ENCODE results near the gene FRMD8.

Gene FRMD8

DNA sequence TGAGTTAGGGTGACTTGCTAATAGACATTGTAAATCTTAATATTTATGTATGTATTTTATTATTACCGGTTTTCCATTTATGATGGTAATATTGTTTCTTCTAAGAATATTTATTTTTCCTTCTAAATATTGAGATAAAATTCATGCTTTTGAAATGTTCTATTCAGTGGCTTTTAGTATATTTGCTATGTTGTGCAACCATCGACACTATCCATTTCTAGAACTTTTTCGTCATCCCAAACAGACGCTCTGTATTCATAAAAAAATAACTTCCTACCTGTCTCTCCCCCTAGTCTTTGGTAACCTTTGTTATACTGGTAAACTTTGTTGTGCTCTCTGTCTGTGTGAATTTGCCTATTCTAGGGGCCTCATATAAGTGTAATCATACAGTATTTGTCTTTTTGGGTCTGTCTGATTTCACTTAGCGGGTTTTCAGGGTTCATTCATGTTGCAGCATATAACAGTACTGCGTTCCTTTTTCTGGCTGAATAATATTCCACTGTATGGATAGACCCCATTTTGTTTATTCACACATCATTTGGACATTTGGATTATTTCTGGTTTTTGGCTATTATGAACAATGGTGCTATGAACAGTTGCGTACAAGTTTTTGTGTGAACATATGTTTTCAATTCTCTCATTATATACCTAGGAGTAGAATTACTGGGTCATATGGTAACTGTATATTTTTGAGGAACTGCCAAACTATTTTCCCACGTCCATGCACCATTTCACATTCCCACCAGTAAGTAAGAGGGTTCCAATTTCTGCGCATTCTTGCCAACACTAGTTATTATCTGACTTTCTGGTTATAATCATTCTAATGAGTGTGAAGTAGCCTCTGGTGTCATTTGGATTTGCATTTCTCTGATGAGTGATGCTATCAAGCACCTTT, 52.1 kb downstream of the FRMD8 start:
- TF ChIP-seq Cebpa-rat (IDR thresholded peaks at IDR 0.05): no peak
- Histone ChIP-seq H3K4me3 (no peak overlapping the region), H3K36me3 (peaks cover 46% of the 10 kb centered on the region), H3K27me3 (no peaks in the 10 kb centered on the region), H3K27ac (no peak overlapping the region), H3K4me2 (peak overlapping the region; percentile 84; the same call in 1 of the 2 replicates), H3K9ac (no peak overlapping the region), H3K4me1 (peaks cover 92% of the 10 kb centered on the region), H3K9me3 (no peaks in the 10 kb centered on the region), H4K20me1 (peaks cover 98% of the 10 kb centered on the region)

DNA sequence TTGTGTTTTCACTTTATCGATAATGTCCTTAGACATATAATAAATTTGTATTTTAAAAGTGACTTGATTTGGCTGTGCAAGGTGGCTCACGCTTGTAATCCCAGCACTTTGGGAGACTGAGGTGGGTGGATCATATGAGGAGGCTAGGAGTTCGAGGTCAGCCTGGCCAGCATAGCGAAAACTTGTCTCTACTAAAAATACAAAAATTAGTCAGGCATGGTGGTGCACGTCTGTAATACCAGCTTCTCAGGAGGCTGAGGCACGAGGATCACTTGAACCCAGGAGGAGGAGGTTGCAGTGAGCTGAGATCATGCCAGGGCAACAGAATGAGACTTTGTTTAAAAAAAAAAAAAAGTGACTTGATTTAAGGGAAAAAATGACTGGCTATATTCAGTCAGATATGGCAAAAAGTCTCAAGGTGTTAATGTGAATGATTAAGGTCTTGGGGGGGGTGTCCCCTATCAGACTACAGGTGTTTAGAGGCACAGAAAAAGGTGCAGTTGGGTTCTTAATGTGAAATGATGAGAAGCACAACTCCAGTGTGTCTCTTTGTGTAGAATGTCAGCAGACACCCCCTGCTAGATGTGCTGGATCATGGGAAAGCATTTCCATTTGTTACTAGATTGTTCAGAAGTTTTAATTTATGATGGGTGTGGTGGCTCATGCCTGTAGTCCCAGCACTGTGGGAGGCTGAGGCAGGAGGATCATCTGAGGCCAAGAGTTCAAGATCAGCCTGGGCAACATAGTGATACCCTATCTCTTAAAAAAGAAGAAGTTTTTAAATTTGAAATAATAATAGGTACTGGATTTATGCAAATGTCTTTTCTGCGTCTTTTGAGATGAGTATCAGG, 53.1 kb downstream of the FRMD8 start:
- Histone ChIP-seq H3K4me2 (peak overlapping the region; percentile 84), H3K4me1 (peaks cover 92% of the 10 kb centered on the region), H3K9me3 (no peaks in the 10 kb centered on the region), H3K27me3 (no peaks in the 10 kb centered on the region), H3K9ac (no peak overlapping the region), H3K4me3 (no peak overlapping the region), H3K27ac (peak overlapping the region; percentile 35; the same call in 1 of the 2 replicates), H3K36me3 (peaks cover 38% of the 10 kb centered on the region), H4K20me1 (peaks cover 98% of the 10 kb centered on the region)
- TF ChIP-seq Cebpa-rat (IDR thresholded peaks at IDR 0.05): no peak

DNA sequence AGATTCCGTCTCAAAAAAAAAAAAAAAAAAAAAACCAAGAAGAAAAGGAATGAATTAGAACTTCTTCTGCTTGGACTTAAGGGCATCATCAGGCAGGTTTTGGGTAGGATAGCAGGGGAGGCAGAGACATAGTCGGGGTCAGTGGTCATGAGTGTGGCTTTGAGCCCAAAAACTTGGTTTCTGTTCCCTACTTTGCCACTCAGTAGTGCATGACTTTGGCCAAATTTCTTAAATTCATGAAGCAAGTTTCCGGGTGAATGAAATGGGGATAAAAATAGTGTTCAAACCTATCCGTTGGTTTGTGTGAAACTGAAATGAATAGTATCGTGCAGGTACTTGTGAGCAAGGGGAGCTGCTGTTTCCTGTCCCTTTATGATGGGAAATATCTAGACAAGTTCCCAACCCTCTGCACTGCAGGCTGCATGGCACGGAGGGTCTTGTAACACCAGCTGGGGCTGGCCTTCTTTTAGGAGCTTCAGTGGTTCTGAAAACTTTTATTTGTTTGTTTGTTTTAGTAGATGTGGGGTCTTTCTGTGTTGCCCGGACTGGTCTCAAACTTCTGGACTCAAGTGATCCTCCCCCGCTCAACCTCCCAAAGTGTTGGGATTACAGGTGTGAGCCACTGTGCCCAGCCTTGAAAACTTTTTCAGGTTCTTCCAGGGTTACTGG, 54.5 kb downstream of the FRMD8 start:
- H4K20me1 ChIP-seq: peaks cover 98% of the 10 kb centered on the region
- no peaks in the 10 kb centered on the region for H3K9me3 ChIP-seq
- no peaks in the 10 kb centered on the region for H3K27me3 ChIP-seq
- no peak for TF ChIP-seq Cebpa-rat (IDR thresholded peaks at IDR 0.05)
- no peak overlapping the region for H3K9ac ChIP-seq
- H3K4me3 ChIP-seq: 0 out of 2 replicates have a peak overlapping the region, but pooled peaks have one; percentile 44
- peaks cover 24% of the 10 kb centered on the region for H3K36me3 ChIP-seq
- H3K4me2 ChIP-seq: peak overlapping the region; percentile 84
- peaks cover 94% of the 10 kb centered on the region for H3K4me1 ChIP-seq
- peak overlapping the region; percentile 72 for H3K27ac ChIP-seq

DNA sequence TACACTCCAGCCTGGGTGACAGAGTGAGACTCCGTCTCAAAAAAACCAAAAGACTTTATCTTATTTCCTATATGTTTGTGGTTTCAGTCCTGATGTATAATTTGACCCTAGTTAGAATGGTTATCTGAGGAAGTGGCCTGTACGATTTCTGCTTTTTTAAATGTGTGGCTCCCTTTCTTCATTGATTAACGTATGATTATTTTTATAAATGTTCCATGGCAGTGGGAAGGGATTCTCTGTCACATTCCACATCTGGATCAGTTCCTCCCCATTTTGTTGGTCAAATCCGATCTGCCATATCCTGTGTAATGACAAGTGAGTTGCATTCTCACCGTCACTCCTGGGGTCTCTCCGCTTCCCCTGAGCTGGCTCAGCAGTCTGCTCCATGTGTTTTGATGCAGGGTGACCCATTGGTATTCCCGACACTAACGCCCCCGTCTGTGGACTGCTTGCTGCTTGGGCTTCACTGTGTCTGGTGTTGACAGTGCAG, 56.5 kb downstream of the FRMD8 start:
- TF ChIP-seq Cebpa-rat (IDR thresholded peaks at IDR 0.05): no peak
- Histone ChIP-seq H3K27ac (peak overlapping the region; percentile 72), H3K9me3 (no peaks in the 10 kb centered on the region), H3K4me2 (peak overlapping the region; percentile 84), H3K36me3 (peaks cover 8% of the 10 kb centered on the region), H4K20me1 (peaks cover 89% of the 10 kb centered on the region), H3K4me1 (peaks cover 95% of the 10 kb centered on the region), H3K9ac (0 out of 2 replicates have a peak overlapping the region, but pooled peaks have one; percentile 36), H3K4me3 (no peak overlapping the region), H3K27me3 (no peaks in the 10 kb centered on the region)

DNA sequence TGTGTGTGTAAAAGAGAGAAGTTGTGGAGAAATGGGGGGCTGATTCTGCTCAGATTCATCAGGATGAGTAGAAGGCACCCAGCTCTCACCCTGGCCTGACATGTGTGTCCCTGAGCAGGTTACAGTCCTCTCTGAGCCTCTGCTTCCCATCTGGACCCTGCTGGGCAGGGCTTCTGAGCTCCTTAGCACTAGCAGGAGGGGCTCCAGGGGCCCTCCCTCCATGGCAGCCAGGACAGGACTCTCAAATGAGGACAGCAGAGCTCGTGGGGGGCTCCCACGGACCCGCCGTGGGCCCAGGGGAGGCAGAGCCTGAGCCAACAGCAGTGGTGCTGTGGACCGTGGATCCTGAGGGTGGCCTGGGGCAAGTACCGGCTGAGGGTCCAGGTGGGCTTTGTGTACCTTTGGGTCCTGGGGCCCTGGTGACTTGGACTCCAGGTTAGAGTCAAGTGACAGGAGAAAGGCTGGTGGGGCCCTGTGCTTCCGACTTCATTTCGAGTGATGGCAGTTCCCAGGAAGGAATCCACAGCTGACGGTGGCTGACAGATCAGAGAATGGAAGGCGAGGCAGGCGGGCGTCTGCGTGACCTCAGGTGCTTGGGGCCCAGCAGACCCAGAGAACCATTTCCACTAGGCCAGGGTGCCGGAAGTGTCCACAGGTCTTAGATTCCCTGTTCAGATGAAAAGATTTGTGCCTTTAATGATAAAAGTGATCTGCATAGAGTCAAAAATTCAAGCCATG, 58.0 kb downstream of the FRMD8 start:
- Histone ChIP-seq H3K4me1 (peaks cover 96% of the 10 kb centered on the region), H3K9ac (0 out of 2 replicates have a peak overlapping the region, but pooled peaks have one; percentile 43)

DNA sequence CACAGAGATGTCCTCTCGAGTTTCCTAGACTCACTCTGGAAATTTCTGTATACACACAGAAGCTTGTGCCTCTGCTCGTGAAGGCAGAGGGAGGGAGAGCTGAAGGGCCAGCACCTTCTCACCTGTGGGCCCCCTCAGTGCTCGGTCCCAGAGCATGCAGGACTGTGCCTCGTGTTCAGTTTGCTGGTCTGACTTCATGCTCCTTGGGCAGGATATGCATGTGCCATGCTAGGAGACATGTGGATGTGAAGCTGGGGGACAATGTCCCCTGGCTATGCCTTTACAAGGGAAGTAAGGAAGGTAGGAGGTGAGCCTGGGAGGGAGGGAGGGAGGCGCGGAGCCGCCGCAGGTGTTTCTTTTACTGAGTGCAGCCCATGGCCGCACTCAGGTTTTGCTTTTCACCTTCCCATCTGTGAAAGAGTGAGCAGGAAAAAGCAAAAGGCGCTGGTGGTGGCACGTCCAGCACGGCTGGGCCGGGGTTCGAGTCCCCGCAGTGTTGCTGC, 58.7 kb downstream of the FRMD8 start:
- peak overlapping the region; percentile 84 for H3K4me2 ChIP-seq
- H4K20me1 ChIP-seq: peaks cover 66% of the 10 kb centered on the region
- no peak for TF ChIP-seq Cebpa-rat (IDR thresholded peaks at IDR 0.05)
- no peaks in the 10 kb centered on the region for H3K9me3 ChIP-seq
- H3K4me1 ChIP-seq: peaks cover 95% of the 10 kb centered on the region
- H3K27me3 ChIP-seq: no peaks in the 10 kb centered on the region
- H3K36me3 ChIP-seq: no peaks in the 10 kb centered on the region
- H3K27ac ChIP-seq: peak overlapping the region; percentile 70
- no peak overlapping the region for H3K4me3 ChIP-seq
- H3K9ac ChIP-seq: peak overlapping the region; percentile 54

More for the DNA sequence above, 58.0 kb downstream of the FRMD8 start:
- Histone ChIP-seq H3K27ac (peak overlapping the region; percentile 72), H3K4me3 (no peak overlapping the region), H3K9me3 (no peaks in the 10 kb centered on the region), H4K20me1 (peaks cover 73% of the 10 kb centered on the region), H3K36me3 (no peaks in the 10 kb centered on the region), H3K4me2 (peak overlapping the region; percentile 84), H3K27me3 (no peaks in the 10 kb centered on the region)
- TF ChIP-seq Cebpa-rat (IDR thresholded peaks at IDR 0.05): no peak

DNA sequence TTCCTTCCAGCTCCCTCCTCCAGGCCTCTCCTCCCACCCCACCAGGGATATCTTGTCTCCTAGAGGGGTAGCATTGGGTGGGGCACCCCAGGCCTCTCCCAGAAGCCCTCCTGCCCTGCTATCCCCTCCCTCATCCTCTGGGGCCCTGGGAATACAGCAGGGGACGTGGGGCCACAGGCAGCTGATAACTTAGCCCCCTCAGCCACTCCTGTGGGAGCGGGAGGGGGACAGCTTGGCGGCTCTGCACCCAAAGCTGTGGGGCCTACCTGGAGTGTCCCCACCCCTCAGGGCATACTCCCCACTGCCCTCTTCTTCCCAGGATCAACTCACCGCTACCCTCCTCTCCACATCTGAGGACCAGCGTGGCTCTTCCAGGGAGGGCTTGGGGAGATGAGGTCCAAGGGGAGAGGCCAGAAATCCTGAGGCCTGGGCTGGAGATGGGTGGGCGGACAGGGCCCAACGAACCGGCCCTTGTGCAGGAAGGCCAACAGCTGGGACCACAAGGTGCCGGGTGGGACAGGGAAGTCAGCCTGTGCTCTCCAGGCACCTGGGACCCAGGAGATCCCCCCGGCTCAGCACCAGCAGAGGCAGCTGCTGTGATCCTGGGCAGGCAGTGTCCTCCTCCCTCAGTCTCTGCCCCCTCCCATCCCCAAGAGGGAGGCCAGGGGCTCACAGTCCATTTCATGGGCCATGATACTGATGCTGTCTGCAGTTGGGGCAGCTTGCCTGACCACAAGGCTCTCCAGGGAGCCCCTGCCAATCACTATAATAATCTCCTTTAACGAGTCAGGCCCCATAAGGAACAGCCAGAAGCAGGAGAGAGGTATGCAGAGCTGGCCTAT, 59.4 kb downstream of the FRMD8 start:
- Histone ChIP-seq H3K4me2 (peak overlapping the region; percentile 84), H3K36me3 (no peaks in the 10 kb centered on the region), H3K4me1 (peaks cover 88% of the 10 kb centered on the region), H3K27ac (peak overlapping the region; percentile 70), H3K9me3 (peaks cover 2% of the 10 kb centered on the region; the same call in 1 of the 2 replicates), H3K4me3 (no peak overlapping the region), H3K27me3 (no peaks in the 10 kb centered on the region), H3K9ac (peak overlapping the region; percentile 54), H4K20me1 (peaks cover 60% of the 10 kb centered on the region)
- TF ChIP-seq Cebpa-rat (IDR thresholded peaks at IDR 0.05): no peak

All from BLaER1 (cell line).